Measurements from ENCODE around the gene SLC48A1. TPM values are rescaled to one million over a fixed set of nuclear protein-coding genes. Genes with fewer than 3 reads are reported as not detected.

The SLC48A1 gene
- total RNA-seq, 1 donor from 2014 or later: 11.5 TPM

GRCh38 chr12:47787596-47788319, 14.7 kb downstream of the SLC48A1 start:
- H3K9me3 Mint-ChIP-seq (ENCODE audit: low read depth): no peaks in the 10 kb centered on the region
- DNase-seq (ENCODE audit: low spot score): no peak
- H3K4me3 Mint-ChIP-seq (ENCODE audit: unreplicated experiment): no peak overlapping the region
- no peak for TF ChIP-seq CTCF (IDR thresholded peaks at IDR 0.05)
- H3K36me3 Mint-ChIP-seq (ENCODE audit: low read depth): peaks cover 45% of the 10 kb centered on the region
- H3K27me3 Mint-ChIP-seq (ENCODE audit: low read depth): no peaks in the 10 kb centered on the region
- no peak overlapping the region for H3K27ac Mint-ChIP-seq (ENCODE audit: unreplicated experiment)
- H3K4me1 Mint-ChIP-seq (ENCODE audit: low read depth): no peaks in the 10 kb centered on the region

- Mint-ChIP-seq H3K9me3 (ENCODE audit: low read depth) (no peaks in the 10 kb centered on the region), H3K27me3 (ENCODE audit: low read depth) (no peaks in the 10 kb centered on the region), H3K36me3 (ENCODE audit: low read depth) (peaks cover 48% of the 10 kb centered on the region), H3K27ac (ENCODE audit: unreplicated experiment) (no peak overlapping the region), H3K4me3 (ENCODE audit: unreplicated experiment) (no peak overlapping the region), H3K4me1 (ENCODE audit: low read depth) (no peaks in the 10 kb centered on the region)
- DNase-seq (ENCODE audit: low spot score): no peak
- TF ChIP-seq CTCF (IDR thresholded peaks at IDR 0.05): no peak
Measured at GRCh38 chr12:47789141-47789540, 16.1 kb downstream of the SLC48A1 start.

- Mint-ChIP-seq H3K27ac (ENCODE audit: unreplicated experiment) (no peak overlapping the region), H3K27me3 (ENCODE audit: low read depth) (no peaks in the 10 kb centered on the region), H3K9me3 (ENCODE audit: low read depth) (no peaks in the 10 kb centered on the region), H3K36me3 (ENCODE audit: low read depth) (peaks cover 45% of the 10 kb centered on the region), H3K4me1 (ENCODE audit: low read depth) (no peaks in the 10 kb centered on the region), H3K4me3 (ENCODE audit: unreplicated experiment) (no peak overlapping the region)
- TF ChIP-seq CTCF (IDR thresholded peaks at IDR 0.05): no peak
- no peak for DNase-seq (ENCODE audit: low spot score)
Measured at GRCh38 chr12:47789712-47790489, 16.9 kb downstream of the SLC48A1 start.

- no peak overlapping the region for H3K4me3 Mint-ChIP-seq (ENCODE audit: unreplicated experiment)
- no peak overlapping the region for H3K27ac Mint-ChIP-seq (ENCODE audit: unreplicated experiment)
- no peak for DNase-seq (ENCODE audit: low spot score)
- H3K27me3 Mint-ChIP-seq (ENCODE audit: low read depth): no peaks in the 10 kb centered on the region
- peaks cover 44% of the 10 kb centered on the region for H3K36me3 Mint-ChIP-seq (ENCODE audit: low read depth)
- H3K9me3 Mint-ChIP-seq (ENCODE audit: low read depth): no peaks in the 10 kb centered on the region
- no peak for TF ChIP-seq CTCF (IDR thresholded peaks at IDR 0.05)
- no peaks in the 10 kb centered on the region for H3K4me1 Mint-ChIP-seq (ENCODE audit: low read depth)
Measured at GRCh38 chr12:47790676-47791350, 17.8 kb downstream of the SLC48A1 start.

- Mint-ChIP-seq H3K36me3 (ENCODE audit: low read depth) (peaks cover 40% of the 10 kb centered on the region), H3K4me1 (ENCODE audit: low read depth) (no peaks in the 10 kb centered on the region), H3K27ac (ENCODE audit: unreplicated experiment) (no peak overlapping the region), H3K4me3 (ENCODE audit: unreplicated experiment) (no peak overlapping the region), H3K27me3 (ENCODE audit: low read depth) (no peaks in the 10 kb centered on the region), H3K9me3 (ENCODE audit: low read depth) (no peaks in the 10 kb centered on the region)
- no peak for DNase-seq (ENCODE audit: low spot score)
- no peak for TF ChIP-seq CTCF (IDR thresholded peaks at IDR 0.05)
Measured at GRCh38 chr12:47791351-47791746, 18.3 kb downstream of the SLC48A1 start.
